Transverse colon (tissue), 4 donors: Measurements from ENCODE around the gene GPR34. TPM values are rescaled to one million over a fixed set of nuclear protein-coding genes. Genes with fewer than 3 reads are reported as not detected.

Experiments
- DNase-seq: peaks from one replicate; pipeline ENCODE4 v3.0.0-alpha.2; 2019
- H3K27ac ChIP-seq, 4 donors: fragments of 200-600 bp; sonication (generic); 2 replicates each; pipeline ENCODE4 v1.5.1; 2016 to 2018; ENCODE audit warnings: inconsistent platforms in 4 of 4
- H3K27me3 ChIP-seq: fragments of 200-600 bp; sonication (generic); 2 replicates; pipeline ENCODE4 v1.5.1; 2017; ENCODE audit warnings: inconsistent platforms
- H3K36me3 ChIP-seq, 4 donors: fragments of 200-600 bp; sonication (generic); 2 replicates each; pipeline ENCODE4 v1.5.1; 2017 to 2019; ENCODE audit warnings: inconsistent platforms in 4 of 4
- H3K4me1 ChIP-seq, 4 donors: fragments of 200-600 bp; sonication (generic); 2 replicates each; pipeline ENCODE4 v1.5.1; 2017 to 2020; ENCODE audit warnings: inconsistent platforms in 4 of 4
- H3K4me3 ChIP-seq, 4 donors: fragments of 200-600 bp; sonication (generic); 1 replicate in 1 of 4; 2 replicates in 3 of 4; pipeline versions ENCODE4 v1.5.1 to v1.6.1; 2017 to 2019; ENCODE audit warnings: inconsistent platforms in 4 of 4
- H3K9me3 ChIP-seq, 2 donors: fragments of 200-600 bp; sonication (generic); 2 replicates each; pipeline ENCODE4 v1.5.1; 2017 to 2019; ENCODE audit warnings: inconsistent platforms in 2 of 2
- EP300 ChIP-seq: sonication (generic); formaldehyde crosslinking; IDR thresholded peaks from one replicate; pipeline ENCODE4 v1.6.1; 2017; ENCODE audit warnings: antibody characterized with exemption, low read depth
- POLR2A ChIP-seq: fragments of 450-650 bp; IDR thresholded peaks from one replicate; pipeline ENCODE4 v1.6.1; 2016; ENCODE audit warnings: antibody characterized with exemption, mild to moderate bottlenecking, moderate library complexity
- POLR2AphosphoS5 ChIP-seq, 3 donors: sonication (generic); formaldehyde crosslinking; IDR thresholded peaks; one replicate each; pipeline ENCODE4 v1.6.1; 2016; ENCODE audit warnings: antibody characterized with exemption in 3 of 3
- WGBS, 2 donors: methylation state at CpG; one replicate each; pipeline ENCODE4 v1.1.5; 2018; ENCODE audit warnings: low coverage in 1 of 2; 5-methylcytosine and 5-hydroxymethylcytosine counted together
- in situ Hi-C, 4 donors: fragments of 200-750 bp; cut with MboI; loops; one replicate each; pipeline versions ENCODE4 v1.15.0 to v1.15.1; 2017; ENCODE audit warnings: low sequenced_read_pairs in 3 of 4, low pct_ligation_motif_present in 1 of 4, low pct_unique_long_range_greater_than_20kb in 1 of 4
- intact Hi-C: fragments of 100-400 bp; cut with DNase I; formaldehyde crosslinking; loops from one replicate; pipeline ENCODE4 v1.15.1; 2023; ENCODE audit warnings: low total_unique reads
- total RNA-seq, 4 donors: library from RNA; depleted of rRNA; stranded (reverse); fragments of >200 nt; gene quantifications; one replicate each; pipeline ENCODE4 v1.1.0, GENCODE V29; 2016
- TF ChIP-seq, protein P1 (sequence below), 5 experiments: fragments of 200-600 bp in 3 of 5; fragments of 450-650 bp in 2 of 5; sonication (generic) in 3 of 5; IDR thresholded peaks; 1 replicate in 2 of 5; 2 replicates in 3 of 5; pipeline ENCODE4 v1.5.1; 2016 to 2017; ENCODE audit warnings: antibody characterized with exemption in 5 of 5, inconsistent platforms in 3 of 5, mild to moderate bottlenecking in 2 of 5, moderate library complexity in 1 of 5

GPR34 gene
- total RNA-seq, 4 donors from 2014 or later = 1.00 to 6.7 (median 4.3) TPM

DNA sequence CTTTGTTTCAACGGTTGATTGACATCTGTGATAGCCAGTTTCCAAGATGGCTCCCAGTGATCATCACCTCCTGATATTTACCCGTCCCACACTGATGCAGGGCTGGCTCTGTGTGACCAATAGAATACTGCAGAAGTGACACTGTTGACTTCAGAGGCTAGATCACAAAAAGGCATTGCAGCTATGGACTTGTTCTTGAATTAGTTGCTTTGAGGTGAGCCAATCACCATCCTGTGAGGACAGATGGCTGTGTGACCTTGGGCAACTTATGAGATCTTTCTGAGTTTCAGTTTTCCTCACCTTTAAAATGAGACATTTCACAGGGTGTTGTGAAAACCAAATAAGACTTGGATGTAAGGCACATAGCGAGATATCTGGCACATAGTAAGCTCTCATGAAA lies 33.4 kb downstream of the GPR34 start:
- H3K9me3 ChIP-seq = no peaks in the 10 kb centered on the region
- TF ChIP-seq POLR2A (no peak), EP300 (no peak), POLR2AphosphoS5 (IDR thresholded peaks at IDR 0.05) (no peak)
- TF ChIP-seq, protein P1, sequence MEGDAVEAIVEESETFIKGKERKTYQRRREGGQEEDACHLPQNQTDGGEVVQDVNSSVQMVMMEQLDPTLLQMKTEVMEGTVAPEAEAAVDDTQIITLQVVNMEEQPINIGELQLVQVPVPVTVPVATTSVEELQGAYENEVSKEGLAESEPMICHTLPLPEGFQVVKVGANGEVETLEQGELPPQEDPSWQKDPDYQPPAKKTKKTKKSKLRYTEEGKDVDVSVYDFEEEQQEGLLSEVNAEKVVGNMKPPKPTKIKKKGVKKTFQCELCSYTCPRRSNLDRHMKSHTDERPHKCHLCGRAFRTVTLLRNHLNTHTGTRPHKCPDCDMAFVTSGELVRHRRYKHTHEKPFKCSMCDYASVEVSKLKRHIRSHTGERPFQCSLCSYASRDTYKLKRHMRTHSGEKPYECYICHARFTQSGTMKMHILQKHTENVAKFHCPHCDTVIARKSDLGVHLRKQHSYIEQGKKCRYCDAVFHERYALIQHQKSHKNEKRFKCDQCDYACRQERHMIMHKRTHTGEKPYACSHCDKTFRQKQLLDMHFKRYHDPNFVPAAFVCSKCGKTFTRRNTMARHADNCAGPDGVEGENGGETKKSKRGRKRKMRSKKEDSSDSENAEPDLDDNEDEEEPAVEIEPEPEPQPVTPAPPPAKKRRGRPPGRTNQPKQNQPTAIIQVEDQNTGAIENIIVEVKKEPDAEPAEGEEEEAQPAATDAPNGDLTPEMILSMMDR (IDR thresholded peaks at IDR 0.05) = no peak
- in situ Hi-C loops (no loop called here), intact Hi-C loops (no loop called here)
- no peaks in the 10 kb centered on the region for H3K27me3 ChIP-seq
- no peak for DNase-seq
- H3K27ac ChIP-seq = no peak overlapping the region
- H3K4me3 ChIP-seq = no peak overlapping the region
- H3K36me3 ChIP-seq = no peaks in the 10 kb centered on the region
- 91% methylated on average over 3 of the region's 3 CpGs; no CpG with 5 or more reads in 1 of the 2 donors for WGBS, 2 donors
- no peaks in the 10 kb centered on the region for H3K4me1 ChIP-seq

DNA sequence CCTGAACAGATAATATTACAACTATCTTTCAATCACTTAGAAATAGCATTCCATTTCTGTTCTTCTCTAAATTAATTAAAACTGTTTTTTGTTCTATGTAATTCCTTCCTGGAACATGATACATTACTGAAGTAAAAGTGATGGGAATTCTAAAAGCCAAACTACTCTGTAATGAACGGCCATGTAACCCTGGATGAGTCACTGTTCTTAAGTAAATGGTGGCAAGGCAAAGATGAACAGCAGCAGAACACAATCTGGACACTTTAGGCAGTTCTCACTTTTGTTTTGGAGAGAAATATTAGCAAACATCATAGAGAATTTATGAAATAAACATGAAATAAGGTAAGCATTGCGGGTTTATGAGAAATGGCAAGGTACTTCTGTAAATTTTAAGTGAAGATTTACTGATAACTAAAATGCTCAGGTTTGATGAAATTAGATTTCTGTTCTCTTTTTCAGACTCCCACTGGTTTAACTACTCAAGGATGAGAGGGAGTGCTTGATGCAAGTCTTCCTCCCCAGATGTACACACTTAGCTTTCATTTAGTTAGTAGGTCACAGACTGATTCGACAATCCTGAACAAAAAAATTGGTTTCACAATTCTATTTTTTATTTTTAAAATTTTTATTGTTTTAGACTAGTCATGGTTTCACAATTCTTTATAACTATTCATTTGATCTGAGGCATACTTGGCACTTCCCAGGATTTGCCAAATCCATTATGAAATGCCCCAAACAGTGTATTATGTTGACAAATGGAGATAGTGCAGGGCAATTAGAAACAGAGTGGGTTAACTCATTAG lies 34.2 kb downstream of the GPR34 start:
- in situ Hi-C loops (no loop called here), intact Hi-C loops (no loop called here)
- Histone ChIP-seq H3K27me3 (no peaks in the 10 kb centered on the region), H3K4me1 (no peaks in the 10 kb centered on the region), H3K4me3 (no peak overlapping the region), H3K9me3 (no peaks in the 10 kb centered on the region), H3K27ac (no peak overlapping the region), H3K36me3 (no peaks in the 10 kb centered on the region)
- 49 to 61% methylated on average over 2 to 3 of the region's 3 CpGs for WGBS, 2 donors
- DNase-seq = no peak
- TF ChIP-seq POLR2AphosphoS5 (IDR thresholded peaks at IDR 0.05) = no peak
- TF ChIP-seq, protein P1 (IDR thresholded peaks at IDR 0.05) = no peak
- TF ChIP-seq EP300 = no peak
- no peak for TF ChIP-seq POLR2A

DNA sequence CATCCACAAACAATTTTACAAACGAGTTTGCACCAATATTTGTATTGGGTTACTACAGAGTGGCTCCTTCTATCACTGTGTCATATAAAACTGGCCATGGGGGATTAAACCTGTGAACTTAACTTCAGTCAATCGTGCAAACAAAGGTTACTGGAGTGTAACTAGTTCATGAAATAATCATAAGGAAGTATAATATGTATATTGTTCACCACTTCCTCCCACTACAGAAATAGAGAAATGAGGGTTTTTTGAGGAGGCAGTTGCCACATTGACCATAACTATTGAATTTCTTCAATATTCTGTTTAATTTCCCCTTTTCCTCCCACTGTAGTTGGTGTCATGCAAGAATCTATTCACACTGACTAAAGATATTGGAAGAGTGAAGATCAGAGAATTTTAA lies 35.1 kb downstream of the GPR34 start, which contains the start of gene GPR82:
GPR82 (plus strand) TSS at position 356 of the 400 bp plus-strand sequence. CDS start 2,846 bp downstream, outside the sequence.
- Histone ChIP-seq H3K4me3 (no peak within 1 kb of the TSS), H3K36me3 (no peaks in the 10 kb centered on the region), H3K27me3 (no peaks in the 10 kb centered on the region), H3K4me1 (no peaks in the 10 kb centered on the region), H3K9me3 (no peaks in the 10 kb centered on the region), H3K27ac (no peak within 1 kb of the TSS)
- WGBS, 2 donors = 24 to 50% methylated on average over 1 to 2 of the region's 2 CpGs
- intact Hi-C loops = no loop called here
- TF ChIP-seq EP300 = no peak
- TF ChIP-seq POLR2AphosphoS5 (IDR thresholded peaks at IDR 0.05) = no peak
- TF ChIP-seq, protein P1 (IDR thresholded peaks at IDR 0.05) = no peak
- DNase-seq = no peak
- in situ Hi-C loops = no loop called here

DNA sequence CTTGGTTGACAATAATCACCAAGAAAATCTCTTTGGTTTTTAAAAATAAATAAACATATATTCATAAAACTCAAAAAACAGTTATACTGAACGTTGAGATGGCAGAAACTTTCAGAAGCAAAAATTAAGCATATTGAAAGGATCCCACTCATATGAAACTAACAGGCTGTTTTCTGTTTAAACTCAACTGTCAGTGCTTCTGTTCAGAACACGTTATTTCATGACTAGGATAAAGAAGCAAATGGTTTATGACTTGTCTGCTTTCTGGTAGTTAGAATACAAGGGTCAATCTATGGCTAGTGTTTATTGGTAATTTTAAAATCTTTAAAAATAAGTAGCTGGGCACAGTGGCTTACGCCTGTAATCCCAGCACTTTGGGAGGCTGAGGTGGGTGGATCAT lies 39.4 kb downstream of the GPR34 start:
- DNase-seq = no peak
- WGBS, 2 donors = 38 to 56% methylated on average over 1 to 3 of the region's 3 CpGs
- no peak overlapping the region for H3K4me3 ChIP-seq
- intact Hi-C loops (no loop called here), in situ Hi-C loops (no loop called here)
- TF ChIP-seq POLR2A (no peak), EP300 (no peak), POLR2AphosphoS5 (IDR thresholded peaks at IDR 0.05) (no peak)
- TF ChIP-seq, protein P1 (IDR thresholded peaks at IDR 0.05) = no peak
- H3K27me3 ChIP-seq = no peaks in the 10 kb centered on the region
- H3K36me3 ChIP-seq = no peaks in the 10 kb centered on the region
- no peaks in the 10 kb centered on the region for H3K4me1 ChIP-seq
- H3K9me3 ChIP-seq = no peaks in the 10 kb centered on the region
- no peak overlapping the region for H3K27ac ChIP-seq
